HepG2 (cell line): ENCODE data around the gene ZBTB4. TPM values are rescaled to one million over a fixed set of nuclear protein-coding genes. Genes with fewer than 3 reads are reported as not detected.

Experiments
- HNRNPUL1 ChIP-seq: fragments of 200-400 bp; formaldehyde crosslinking; IDR thresholded peaks from 2 replicates; pipeline ENCODE4 v1.6.1; 2017; ENCODE audit warnings: low read depth, mild to moderate bottlenecking, low read length, moderate library complexity
- HOMEZ ChIP-seq: IDR thresholded peaks from 2 replicates; pipeline ENCODE4 v1.6.1; 2016; ENCODE audit warnings: low read depth
- HOXA9 ChIP-seq: sonication (generic); formaldehyde crosslinking; IDR thresholded peaks from 2 replicates; pipeline ENCODE4 v1.8.1; 2022; ENCODE audit warnings: missing genetic modification reagents, mild to moderate bottlenecking, moderate library complexity, borderline replicate concordance
- KAT8 ChIP-seq: IDR thresholded peaks from 2 replicates; pipeline ENCODE4 v1.6.1; 2016; ENCODE audit warnings: missing genetic modification reagents, missing compliant biosample characterization
- MAX ChIP-seq: IDR thresholded peaks from 2 replicates; pipeline ENCODE4 v1.6.1; 2012; ENCODE audit warnings: inconsistent platforms
- MBNL3 ChIP-seq: fragments of 250-450 bp; sonication (Bioruptor Pico); conservative IDR thresholded peaks from 2 replicates; pipeline ENCODE4 v1.8.0; 2022; ENCODE audit warnings: mild to moderate bottlenecking, inconsistent platforms
- MTA1 ChIP-seq: sonication (generic); formaldehyde crosslinking; IDR thresholded peaks from 2 replicates; pipeline ENCODE4 v1.4.0; 2020; ENCODE audit warnings: missing genetic modification reagents, mild to moderate bottlenecking, borderline replicate concordance
- MXD4 ChIP-seq: IDR thresholded peaks from 2 replicates; pipeline ENCODE4 v1.6.1; 2016; ENCODE audit warnings: mild to moderate bottlenecking, missing biosample characterization, missing genetic modification reagents
- NCOA1 ChIP-seq: sonication (generic); formaldehyde crosslinking; IDR thresholded peaks from 2 replicates; pipeline ENCODE4 v1.9.0; 2021; ENCODE audit warnings: missing genetic modification reagents
- NFKBIZ ChIP-seq: IDR thresholded peaks from 2 replicates; pipeline ENCODE4 v1.6.1; 2018; ENCODE audit warnings: missing genetic modification reagents, missing compliant biosample characterization
- POLR2A ChIP-seq, 2 experiments: IDR thresholded peaks; 2 replicates each; pipeline ENCODE4 v1.6.1; 2011; ENCODE audit warnings: low read depth in 2 of 2, low read length in 2 of 2, mild to moderate bottlenecking in 1 of 2, moderate library complexity in 1 of 2; ENCODE audit not compliant: insufficient read depth in 1 of 2
- SALL2 ChIP-seq: sonication (generic); formaldehyde crosslinking; IDR thresholded peaks from 2 replicates; pipeline ENCODE4 v1.8.1; 2023; ENCODE audit warnings: mild to moderate bottlenecking, missing genetic modification reagents, inconsistent platforms
- STAT6 ChIP-seq: sonication (generic); formaldehyde crosslinking; IDR thresholded peaks from 2 replicates; pipeline ENCODE4 v1.4.0; 2020; ENCODE audit warnings: missing genetic modification reagents, mild to moderate bottlenecking, borderline replicate concordance
- ZNF180 ChIP-seq: sonication (generic); formaldehyde crosslinking; IDR thresholded peaks from 2 replicates; pipeline ENCODE4 v1.4.0; 2020; ENCODE audit warnings: low read depth, missing genetic modification reagents, borderline replicate concordance
- ZNF232 ChIP-seq: sonication (generic); formaldehyde crosslinking; IDR thresholded peaks from 2 replicates; pipeline ENCODE4 v1.4.0; 2020; ENCODE audit warnings: missing genetic modification reagents, borderline replicate concordance
- ZNF337 ChIP-seq: sonication (generic); formaldehyde crosslinking; IDR thresholded peaks from 2 replicates; pipeline ENCODE4 v1.5.1; 2020; ENCODE audit warnings: missing genetic modification reagents, low read depth, mild to moderate bottlenecking, borderline replicate concordance
- ZNF710 ChIP-seq: sonication (generic); formaldehyde crosslinking; IDR thresholded peaks from 2 replicates; pipeline ENCODE4 v1.5.0; 2020; ENCODE audit warnings: mild to moderate bottlenecking, missing genetic modification reagents, borderline replicate concordance
- ZNF792 ChIP-seq: IDR thresholded peaks from 2 replicates; pipeline ENCODE4 v1.6.1; 2016
- polyA plus RNA-seq, 8 experiments: library from polyadenylated mRNA; depleted of rRNA in 3 of 8; stranded (reverse) in 7 of 8; unstranded in 1 of 8; fragments of >200 nt; fragmentation: Illumina TruSeq in 4 of 8; extraction: Trizol in 4 of 8; gene quantifications; 2 replicates each; pipeline versions ENCODE4 v1.2.1 to v1.2.3, GENCODE V29; 2011 to 2016; ENCODE audit warnings: low read depth in 4 of 8, missing spikeins in 1 of 8, mixed read lengths in 1 of 8; ENCODE audit not compliant: insufficient read depth in 1 of 8
- total RNA-seq, 5 experiments: library from RNA; depleted of rRNA; stranded (reverse); fragments of >200 nt; fragmentation: Illumina TruSeq; extraction: Trizol; gene quantifications; 2 replicates each; pipeline ENCODE4 v1.2.3, GENCODE V29; 2016; ENCODE audit warnings: low read depth in 1 of 5
- TF ChIP-seq, protein P1 (sequence below): sonication (generic); formaldehyde crosslinking; IDR thresholded peaks from 2 replicates; pipeline ENCODE4 v1.9.0; 2021; ENCODE audit warnings: missing genetic modification reagents, borderline replicate concordance
- TF ChIP-seq, protein P2 (sequence below): sonication (generic); formaldehyde crosslinking; IDR thresholded peaks from 2 replicates; pipeline ENCODE4 v1.4.0; 2020; ENCODE audit warnings: missing genetic modification reagents

Gene ZBTB4
- total and polyA plus RNA-seq, 2 of the 13 experiments (the other 11 are each of a cell fraction or from before 2014, with no cell fraction given), result 4.3 to 7.4 TPM

- TF ChIP-seq HOMEZ (CRISPR knock-in tag) (no peak), NCOA1 (CRISPR knock-in tag) (no peak), ZNF180 (CRISPR knock-in tag) (no peak), MXD4 (CRISPR knock-in tag) (no peak), ZNF232 (CRISPR knock-in tag) (no peak), NFKBIZ (CRISPR knock-in tag) (no peak), MBNL3 (CRISPR knock-in tag) (no peak), MAX (peak; percentile 33; the same call in 1 of the 2 replicates), ZNF337 (CRISPR knock-in tag) (no peak), HNRNPUL1 (no peak), HOXA9 (CRISPR knock-in tag) (no peak), ZNF792 (CRISPR knock-in tag) (no peak), MTA1 (CRISPR knock-in tag) (no peak), POLR2A (IDR thresholded peaks at IDR 0.05; ENCODE audit: insufficient read depth in 1 of 2, low read depth in 2 of 2, low read length in 2 of 2) (peak; percentile 33 to 49; a peak in 2 of 4 replicates), ZNF710 (no peak), SALL2 (CRISPR knock-in tag) (no peak), STAT6 (no peak), KAT8 (peak; percentile 68; the same call in 1 of the 2 replicates)
- TF ChIP-seq, protein P1, sequence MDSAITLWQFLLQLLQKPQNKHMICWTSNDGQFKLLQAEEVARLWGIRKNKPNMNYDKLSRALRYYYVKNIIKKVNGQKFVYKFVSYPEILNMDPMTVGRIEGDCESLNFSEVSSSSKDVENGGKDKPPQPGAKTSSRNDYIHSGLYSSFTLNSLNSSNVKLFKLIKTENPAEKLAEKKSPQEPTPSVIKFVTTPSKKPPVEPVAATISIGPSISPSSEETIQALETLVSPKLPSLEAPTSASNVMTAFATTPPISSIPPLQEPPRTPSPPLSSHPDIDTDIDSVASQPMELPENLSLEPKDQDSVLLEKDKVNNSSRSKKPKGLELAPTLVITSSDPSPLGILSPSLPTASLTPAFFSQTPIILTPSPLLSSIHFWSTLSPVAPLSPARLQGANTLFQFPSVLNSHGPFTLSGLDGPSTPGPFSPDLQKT (CRISPR knock-in tag), result no peak
- TF ChIP-seq, protein P2, sequence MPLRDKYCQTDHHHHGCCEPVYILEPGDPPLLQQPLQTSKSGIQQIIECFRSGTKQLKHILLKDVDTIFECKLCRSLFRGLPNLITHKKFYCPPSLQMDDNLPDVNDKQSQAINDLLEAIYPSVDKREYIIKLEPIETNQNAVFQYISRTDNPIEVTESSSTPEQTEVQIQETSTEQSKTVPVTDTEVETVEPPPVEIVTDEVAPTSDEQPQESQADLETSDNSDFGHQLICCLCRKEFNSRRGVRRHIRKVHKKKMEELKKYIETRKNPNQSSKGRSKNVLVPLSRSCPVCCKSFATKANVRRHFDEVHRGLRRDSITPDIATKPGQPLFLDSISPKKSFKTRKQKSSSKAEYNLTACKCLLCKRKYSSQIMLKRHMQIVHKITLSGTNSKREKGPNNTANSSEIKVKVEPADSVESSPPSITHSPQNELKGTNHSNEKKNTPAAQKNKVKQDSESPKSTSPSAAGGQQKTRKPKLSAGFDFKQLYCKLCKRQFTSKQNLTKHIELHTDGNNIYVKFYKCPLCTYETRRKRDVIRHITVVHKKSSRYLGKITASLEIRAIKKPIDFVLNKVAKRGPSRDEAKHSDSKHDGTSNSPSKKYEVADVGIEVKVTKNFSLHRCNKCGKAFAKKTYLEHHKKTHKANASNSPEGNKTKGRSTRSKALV (CRISPR knock-in tag), result no peak
These were observed at the start of gene ZBTB4 (continued) for GRCh38 chr17:7479213-7480088.
